Camera-type eye (tissue), 1 donor: Measurements from ENCODE around the gene SLC26A11. TPM values are rescaled to one million over a fixed set of nuclear protein-coding genes. Genes with fewer than 3 reads are reported as not detected.

Experiments used
- total RNA-seq: library from RNA; depleted of rRNA; stranded (reverse); fragments of >200 nt; gene quantifications from one replicate; pipeline ENCODE4 v1.2.3, GENCODE V29; 2014

SLC26A11 gene
- 26.8 TPM for total RNA-seq

DNA sequence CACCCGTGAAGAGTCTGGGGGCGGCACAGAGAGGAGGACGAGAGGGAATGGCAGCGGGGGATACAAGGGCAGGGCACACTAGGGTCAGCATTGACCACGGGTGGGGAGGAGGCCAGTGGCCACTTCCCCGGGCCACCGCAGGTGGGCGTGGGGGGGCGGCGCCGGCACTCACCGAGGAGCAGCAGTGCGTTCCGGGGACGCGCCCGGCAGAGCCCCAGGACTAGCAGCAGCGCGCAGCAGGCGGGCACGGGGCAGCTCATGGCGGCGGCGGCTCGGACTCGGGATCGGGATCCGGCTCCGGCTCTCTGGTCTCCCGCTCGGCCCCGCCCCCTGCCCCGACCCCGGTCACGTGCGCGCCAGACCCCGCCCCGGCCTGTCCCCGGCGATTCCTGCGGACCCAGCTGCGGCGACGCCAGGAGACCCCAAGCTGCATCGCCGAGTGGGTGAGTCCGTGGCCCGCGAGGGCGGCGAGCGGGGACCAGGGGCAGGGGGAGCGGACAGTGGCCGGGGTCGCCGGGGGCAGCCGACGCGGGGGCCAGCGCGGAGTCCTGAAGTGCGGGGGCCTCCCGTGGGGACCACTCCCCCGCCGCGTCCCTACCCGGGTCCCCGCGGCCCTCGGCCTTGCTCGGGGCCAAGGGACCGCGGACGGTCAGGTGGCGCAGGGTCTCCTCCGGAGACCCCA lies at the start of gene SLC26A11, which contains the start of gene SGSH:
TSS of gene SLC26A11 (plus strand) at position 374 of the 682 bp plus-strand sequence. CDS start 1,134 bp downstream, outside the sequence.
TSS of gene SGSH (minus strand) at position 280 of the 682 bp plus-strand sequence. CDS start at position 260, 20 bp downstream.

DNA sequence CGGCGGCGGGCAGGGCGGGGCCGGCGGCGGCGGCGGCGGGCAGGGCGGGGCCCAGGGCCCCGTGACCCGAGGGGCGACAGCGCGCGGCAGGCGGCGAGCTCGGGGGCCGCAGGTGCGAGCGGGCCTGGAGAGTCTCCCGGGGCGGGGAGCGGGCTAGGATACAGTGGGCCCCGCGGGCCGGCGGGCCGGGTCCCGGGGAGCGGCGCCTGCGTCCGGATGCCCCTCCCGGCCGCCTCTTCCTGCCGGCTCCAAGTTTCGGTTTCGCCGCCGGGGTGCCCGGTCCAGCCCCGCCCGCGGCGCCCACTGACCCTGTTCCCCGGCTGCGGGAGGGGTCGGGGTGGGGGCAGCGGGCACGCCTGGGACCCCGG lies 40.5 kb downstream of the SLC26A11 start, which contains the start of gene RNF213:
TSS of gene RNF213 (plus strand) at position 62 of the 368 bp plus-strand sequence. CDS start 2,830 bp downstream, outside the sequence.

Other genes starting within 250 kb of the SLC26A11 start
- gene TBC1D16, start 184.6 kb upstream of the SLC26A11 start, total RNA-seq = 39.0 TPM
- 11.0 TPM for gene CCDC40, start 183.8 kb upstream of the SLC26A11 start, total RNA-seq
- gene GAA, start 118.8 kb upstream of the SLC26A11 start, total RNA-seq = 43.2 TPM
- 77.1 TPM for gene EIF4A3, start 73.3 kb upstream of the SLC26A11 start, total RNA-seq
- 4.8 TPM for gene CARD14, start 50.4 kb upstream of the SLC26A11 start, total RNA-seq
- 20.3 TPM for gene SGSH, start 94 bp upstream of the SLC26A11 start, total RNA-seq
- 72.9 TPM for gene RNF213, start 40.4 kb downstream of the SLC26A11 start, total RNA-seq
- 23.5 TPM for gene ENDOV, start 194.7 kb downstream of the SLC26A11 start, total RNA-seq